HG03558 (cell line): ENCODE data around the gene H1-8.
"Not testable (repeated sequence)": the region's sequence is repeated elsewhere in the genome, so short reads cannot be mapped to it uniquely, and the experiment has no call there.

Experiments used
- ATAC-seq: cut with Tn5 transposase; IDR thresholded peaks from one replicate; pipeline ENCODE4 v1.9.1; 2021; ENCODE audit warnings: moderate number of reproducible peaks; ENCODE audit not compliant: unreplicated experiment; ENCODE audit errors: extremely low read depth

Gene H1-8

DNA sequence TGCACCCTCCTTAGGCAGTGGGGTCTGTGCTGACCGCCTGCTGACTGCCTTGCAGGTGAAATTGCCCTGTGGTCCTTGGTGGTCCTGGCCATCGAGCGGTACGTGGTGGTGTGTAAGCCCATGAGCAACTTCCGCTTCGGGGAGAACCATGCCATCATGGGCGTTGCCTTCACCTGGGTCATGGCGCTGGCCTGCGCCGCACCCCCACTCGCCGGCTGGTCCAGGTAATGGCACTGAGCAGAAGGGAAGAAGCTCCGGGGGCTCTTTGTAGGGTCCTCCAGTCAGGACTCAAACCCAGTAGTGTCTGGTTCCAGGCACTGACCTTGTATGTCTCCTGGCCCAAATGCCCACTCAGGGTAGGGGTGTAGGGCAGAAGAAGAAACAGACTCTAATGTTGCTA, 12.2 kb upstream of the H1-8 start:
- ATAC-seq = no peak

DNA sequence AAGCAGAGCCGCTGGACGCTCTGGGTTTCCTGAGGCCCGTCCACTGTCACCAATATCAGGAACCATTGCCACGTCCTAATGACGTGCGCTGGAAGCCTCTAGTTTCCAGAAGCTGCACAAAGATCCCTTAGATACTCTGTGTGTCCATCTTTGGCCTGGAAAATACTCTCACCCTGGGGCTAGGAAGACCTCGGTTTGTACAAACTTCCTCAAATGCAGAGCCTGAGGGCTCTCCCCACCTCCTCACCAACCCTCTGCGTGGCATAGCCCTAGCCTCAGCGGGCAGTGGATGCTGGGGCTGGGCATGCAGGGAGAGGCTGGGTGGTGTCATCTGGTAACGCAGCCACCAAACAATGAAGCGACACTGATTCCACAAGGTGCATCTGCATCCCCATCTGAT, 11.3 kb upstream of the H1-8 start:
- no peak for ATAC-seq

DNA sequence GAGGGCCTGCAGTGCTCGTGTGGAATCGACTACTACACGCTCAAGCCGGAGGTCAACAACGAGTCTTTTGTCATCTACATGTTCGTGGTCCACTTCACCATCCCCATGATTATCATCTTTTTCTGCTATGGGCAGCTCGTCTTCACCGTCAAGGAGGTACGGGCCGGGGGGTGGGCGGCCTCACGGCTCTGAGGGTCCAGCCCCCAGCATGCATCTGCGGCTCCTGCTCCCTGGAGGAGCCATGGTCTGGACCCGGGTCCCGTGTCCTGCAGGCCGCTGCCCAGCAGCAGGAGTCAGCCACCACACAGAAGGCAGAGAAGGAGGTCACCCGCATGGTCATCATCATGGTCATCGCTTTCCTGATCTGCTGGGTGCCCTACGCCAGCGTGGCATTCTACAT, 10.7 kb upstream of the H1-8 start:
- no peak for ATAC-seq

DNA sequence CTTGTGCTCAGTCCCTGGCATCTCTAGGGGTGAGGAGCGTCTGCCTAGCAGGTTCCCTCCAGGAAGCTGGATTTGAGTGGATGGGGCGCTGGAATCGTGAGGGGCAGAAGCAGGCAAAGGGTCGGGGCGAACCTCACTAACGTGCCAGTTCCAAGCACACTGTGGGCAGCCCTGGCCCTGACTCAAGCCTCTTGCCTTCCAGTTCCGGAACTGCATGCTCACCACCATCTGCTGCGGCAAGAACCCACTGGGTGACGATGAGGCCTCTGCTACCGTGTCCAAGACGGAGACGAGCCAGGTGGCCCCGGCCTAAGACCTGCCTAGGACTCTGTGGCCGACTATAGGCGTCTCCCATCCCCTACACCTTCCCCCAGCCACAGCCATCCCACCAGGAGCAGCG, 9.6 kb upstream of the H1-8 start:
- no peak for ATAC-seq

DNA sequence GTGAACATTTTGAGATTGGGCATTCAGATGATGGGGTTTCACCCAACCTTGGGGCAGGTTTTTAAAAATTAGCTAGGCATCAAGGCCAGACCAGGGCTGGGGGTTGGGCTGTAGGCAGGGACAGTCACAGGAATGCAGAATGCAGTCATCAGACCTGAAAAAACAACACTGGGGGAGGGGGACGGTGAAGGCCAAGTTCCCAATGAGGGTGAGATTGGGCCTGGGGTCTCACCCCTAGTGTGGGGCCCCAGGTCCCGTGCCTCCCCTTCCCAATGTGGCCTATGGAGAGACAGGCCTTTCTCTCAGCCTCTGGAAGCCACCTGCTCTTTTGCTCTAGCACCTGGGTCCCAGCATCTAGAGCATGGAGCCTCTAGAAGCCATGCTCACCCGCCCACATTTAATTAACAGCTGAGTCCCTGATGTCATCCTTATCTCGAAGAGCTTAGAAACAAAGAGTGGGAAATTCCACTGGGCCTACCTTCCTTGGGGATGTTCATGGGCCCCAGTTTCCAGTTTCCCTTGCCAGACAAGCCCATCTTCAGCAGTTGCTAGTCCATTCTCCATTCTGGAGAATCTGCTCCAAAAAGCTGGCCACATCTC, 8.4 kb upstream of the H1-8 start:
- ATAC-seq = no peak

DNA sequence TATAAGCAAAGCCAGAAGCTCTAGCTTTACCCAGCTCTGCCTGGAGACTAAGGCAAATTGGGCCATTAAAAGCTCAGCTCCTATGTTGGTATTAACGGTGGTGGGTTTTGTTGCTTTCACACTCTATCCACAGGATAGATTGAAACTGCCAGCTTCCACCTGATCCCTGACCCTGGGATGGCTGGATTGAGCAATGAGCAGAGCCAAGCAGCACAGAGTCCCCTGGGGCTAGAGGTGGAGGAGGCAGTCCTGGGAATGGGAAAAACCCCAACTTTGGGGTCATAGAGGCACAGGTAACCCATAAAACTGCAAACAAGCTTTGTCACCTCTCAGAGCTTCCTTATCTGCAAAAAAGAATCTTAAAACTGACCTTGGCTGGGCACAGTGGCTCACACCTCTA, 7.9 kb upstream of the H1-8 start:
- no peak for ATAC-seq

DNA sequence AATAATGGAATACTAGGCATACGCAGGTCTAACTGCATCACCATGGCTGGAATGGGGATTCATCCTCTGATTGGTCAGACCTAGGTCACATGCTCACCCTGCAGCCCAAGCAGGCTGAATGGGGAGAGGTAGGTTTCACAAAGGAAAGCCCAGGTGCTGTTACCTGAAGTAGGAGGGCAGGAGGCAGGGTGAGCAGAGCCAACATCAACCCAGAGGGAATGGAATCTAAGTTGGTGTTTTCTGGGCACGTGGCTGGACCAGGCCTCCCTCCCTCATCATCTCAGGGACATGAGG, 6.7 kb upstream of the H1-8 start:
- ATAC-seq = no peak

DNA sequence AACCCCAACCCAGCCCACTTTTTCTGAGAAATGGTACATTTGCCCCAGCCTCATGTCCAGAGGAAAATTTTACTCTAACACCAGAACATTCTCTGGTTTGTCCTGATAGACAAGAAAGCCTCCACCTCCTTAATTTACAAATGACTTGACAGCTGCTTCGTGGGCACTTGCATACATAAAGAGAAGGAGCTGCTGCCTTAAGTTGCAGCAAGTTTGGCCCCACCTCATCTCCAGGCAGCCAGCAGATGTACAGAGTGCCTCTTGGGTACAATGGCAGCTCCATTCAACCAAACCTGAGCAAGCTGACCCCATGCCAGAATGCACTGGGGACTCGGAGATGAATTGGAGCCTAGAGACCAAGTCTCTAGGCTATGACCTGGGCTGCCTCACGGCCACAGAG, 6.2 kb upstream of the H1-8 start:
- ATAC-seq = no peak

DNA sequence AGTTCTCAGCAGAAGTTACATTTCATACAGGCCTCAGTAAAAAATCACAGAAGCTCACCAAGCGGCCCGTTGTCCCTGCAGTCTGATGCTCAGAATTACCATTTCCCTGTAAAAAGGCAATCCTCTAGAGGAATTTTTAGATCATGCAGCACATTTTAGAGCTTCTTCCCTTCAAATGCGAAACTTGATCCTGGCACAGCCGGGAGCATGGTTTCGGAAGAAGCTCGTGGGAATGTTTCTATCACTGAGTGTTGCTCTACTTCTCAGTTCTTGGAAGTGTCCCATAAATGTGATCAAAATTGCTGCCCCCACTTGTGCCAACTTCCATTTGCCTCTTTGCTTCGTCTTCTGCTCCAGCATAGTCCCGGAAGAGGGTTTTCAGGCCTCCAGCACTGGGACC, 3.8 kb upstream of the H1-8 start:
- no peak for ATAC-seq

DNA sequence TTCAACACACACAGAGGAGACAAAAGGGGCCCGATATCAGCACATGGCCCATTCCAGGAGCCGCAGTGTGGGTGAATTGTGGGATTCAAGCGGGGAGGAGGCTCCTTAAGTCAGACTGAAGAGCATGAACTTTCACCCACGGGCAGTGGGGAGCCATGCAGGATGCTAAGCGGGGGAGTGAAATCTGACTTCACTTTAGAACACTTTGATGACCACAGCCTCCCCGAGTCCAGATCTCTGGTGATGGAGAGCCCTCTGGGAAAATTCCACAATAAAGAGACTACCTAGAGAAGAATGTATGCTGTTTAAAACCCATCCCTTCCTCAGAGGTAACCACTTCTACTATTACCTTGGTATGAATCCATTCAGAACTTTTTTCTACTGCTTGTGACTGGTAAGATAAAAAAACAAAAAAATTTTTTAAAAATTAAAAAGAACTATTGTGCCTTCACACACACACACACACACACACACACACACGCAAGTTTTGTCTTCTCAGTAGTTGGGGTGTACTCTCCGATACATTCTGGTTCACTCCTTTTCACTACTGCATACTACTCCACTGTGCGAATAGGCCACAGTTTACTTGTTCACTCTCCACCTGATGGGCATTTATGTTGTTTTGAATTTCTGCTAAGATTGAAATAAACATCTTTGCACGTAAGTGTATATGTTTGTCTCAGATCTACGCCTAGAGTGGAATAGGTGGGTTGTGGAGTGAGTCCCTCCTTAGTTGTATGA, 2.0 kb upstream of the H1-8 start:
- ATAC-seq = no peak

DNA sequence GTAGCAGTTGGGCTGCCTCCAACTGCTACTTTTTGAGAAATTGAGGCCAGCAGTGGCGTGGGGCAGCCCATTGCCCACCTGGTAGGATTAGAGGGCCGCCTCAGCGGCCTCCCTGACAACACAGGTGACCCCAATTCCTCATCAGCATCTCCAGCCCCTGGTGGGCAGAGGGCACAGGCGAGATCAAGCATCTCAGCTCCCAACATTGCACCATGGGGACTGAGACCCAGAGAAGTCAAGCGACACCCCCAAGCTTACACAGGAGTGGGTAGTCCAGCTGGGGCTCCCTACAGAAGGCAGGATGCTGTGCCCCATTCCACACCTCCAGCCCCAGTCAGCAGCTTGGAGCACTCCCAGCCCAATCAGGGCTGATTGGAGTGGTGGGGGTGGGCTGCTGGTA, 228 bp upstream of the H1-8 start:
- no peak for ATAC-seq

DNA sequence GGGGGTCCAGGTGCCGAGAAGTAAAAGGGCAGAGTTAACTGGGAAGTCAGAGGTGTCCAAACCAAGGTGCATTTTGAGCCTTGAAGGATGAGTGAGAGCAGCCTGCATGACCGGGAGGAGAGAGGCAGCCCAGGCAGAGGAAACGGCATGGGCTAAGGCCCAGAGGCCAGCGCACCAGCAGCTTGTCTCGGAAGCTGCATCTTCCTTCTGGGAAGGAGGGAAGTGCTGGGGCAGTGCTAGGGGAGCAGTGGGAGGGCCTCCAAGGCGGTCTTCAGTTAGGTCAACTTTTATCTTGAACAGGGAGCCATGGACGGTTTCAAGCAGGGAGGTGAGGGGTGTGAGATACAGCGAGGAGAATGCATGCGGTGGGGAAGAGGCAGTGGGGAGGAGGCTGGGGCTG, 1.0 kb downstream of the H1-8 start:
- no peak for ATAC-seq

DNA sequence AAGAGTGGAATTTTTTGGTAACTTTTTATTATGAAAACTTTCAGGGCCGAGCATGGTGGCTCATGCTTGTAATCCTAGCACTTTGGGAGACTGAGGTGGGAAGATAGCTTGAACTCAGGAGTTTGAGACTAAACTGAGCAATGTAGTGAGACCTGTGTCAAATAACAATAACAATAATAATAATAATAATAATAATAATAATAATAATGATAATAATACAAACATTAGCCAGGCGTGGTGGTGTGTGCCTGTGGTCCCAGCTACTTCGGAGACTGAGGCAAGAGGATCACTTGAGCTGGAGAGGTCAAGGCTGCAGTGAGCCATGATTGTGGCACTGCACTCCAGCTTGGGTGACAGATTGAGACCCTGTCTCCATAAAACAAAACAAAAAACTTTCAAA, 3.0 kb downstream of the H1-8 start:
- ATAC-seq = not testable (repeated sequence)

DNA sequence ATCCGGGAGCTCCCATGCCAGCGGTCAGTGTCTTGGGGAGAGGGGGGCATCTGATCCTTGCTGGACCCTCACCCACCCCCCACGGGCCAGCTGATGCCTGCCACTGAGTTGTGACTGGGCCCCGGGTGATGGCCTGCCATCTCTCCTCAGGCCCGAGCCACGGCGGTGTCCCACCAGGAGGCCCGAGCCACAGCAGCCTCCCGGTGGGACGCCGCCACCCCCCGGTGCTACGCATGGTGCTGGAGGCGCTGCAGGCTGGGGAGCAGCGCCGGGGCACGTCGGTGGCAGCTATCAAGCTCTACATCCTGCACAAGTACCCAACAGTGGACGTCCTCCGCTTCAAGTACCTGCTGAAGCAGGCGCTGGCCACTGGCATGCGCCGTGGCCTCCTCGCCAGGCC, 4.3 kb downstream of the H1-8 start:
- no peak for ATAC-seq

DNA sequence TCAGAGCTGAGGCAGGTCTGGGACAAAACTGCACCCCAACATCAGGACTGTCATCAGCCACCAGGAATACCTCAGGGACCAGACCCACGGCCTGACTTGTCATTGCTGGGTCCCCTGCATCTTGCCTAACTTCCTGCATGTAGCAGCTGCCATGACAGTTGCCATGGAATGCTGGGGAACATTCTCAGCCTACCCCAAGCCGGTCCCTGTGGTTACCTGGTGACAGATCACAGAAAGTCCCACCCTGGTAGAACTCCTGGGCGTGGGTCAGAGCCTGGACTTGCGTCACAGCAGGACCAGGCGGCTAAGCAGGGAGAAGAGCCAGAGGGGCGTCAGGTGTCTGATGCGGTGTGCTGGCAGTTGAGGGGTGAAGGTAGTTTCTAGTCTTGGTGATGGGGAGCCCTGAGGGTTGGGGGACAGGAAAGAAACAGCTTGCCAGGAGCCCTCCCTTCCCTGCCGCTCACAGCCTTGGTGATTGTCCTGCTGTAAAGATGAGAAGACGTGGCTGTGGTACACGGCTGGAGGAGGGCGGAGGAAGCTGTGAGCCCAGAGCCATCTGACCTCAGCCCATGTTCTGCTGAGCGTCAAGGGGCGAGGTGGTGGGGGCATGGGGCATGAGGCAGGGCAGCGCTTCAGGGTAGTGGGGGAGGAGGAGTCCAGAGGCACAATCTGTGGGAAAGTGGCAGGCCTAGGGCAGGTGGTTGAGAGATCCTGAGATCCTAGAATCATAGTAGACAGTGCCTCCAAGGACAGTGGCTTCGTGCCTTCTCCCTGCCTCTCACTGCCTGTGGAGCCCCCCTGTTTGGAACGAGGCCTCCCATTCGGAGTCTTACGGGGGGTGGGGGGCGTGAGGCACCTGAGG, 5.4 kb downstream of the H1-8 start:
- no peak for ATAC-seq

DNA sequence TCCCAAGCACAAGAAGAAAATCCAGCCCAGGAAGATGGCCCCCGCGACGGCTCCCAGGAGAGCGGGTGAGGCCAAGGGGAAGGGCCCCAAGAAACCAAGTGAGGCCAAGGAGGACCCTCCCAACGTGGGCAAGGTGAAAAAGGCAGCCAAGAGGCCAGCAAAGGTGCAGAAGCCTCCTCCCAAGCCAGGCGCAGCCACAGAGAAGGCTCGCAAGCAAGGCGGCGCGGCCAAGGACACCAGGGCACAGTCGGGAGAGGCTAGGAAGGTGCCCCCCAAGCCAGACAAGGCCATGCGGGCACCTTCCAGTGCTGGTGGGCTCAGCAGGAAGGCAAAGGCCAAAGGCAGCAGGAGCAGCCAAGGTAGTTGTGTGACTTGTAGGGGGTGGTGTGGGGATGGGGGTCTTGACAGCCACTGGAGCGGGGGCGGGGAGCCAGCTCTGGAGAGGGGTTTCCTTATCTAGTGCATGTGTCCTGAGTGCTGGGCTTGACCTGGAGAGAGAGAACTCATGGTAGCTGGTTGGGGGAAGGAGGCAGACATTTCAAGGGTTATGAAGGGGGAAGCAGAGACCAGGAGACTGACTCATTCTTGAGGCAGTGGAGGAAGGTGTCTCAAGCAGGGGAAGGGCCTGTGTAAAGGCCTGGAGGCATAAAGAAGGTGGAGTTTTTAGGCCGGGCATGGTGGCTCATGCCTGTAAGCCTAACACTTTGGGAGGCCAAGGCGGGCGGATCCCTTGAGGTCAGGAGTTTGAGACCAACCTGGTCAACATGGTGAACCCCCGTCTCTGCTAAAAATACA, 6.2 kb downstream of the H1-8 start:
- no peak for ATAC-seq

DNA sequence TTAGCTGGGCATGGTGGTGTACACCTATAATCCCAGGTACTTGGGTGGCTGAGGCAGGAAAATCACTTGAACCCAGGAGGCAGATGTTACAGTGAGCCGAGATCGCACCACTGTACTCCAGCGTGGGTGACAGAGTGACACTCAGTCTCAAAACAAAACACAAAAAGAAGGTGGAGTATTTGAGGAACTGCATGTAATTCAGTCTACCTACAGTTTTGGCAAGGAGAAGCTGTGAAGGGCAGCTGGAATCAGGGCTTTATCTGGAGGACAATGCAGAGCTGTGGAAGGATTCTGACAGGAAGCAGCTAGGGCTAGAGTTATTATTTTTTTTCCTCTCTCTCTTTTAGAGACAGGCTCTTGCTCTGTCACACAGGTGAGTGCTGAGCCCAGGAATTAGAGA, 6.8 kb downstream of the H1-8 start:
- ATAC-seq = no peak

DNA sequence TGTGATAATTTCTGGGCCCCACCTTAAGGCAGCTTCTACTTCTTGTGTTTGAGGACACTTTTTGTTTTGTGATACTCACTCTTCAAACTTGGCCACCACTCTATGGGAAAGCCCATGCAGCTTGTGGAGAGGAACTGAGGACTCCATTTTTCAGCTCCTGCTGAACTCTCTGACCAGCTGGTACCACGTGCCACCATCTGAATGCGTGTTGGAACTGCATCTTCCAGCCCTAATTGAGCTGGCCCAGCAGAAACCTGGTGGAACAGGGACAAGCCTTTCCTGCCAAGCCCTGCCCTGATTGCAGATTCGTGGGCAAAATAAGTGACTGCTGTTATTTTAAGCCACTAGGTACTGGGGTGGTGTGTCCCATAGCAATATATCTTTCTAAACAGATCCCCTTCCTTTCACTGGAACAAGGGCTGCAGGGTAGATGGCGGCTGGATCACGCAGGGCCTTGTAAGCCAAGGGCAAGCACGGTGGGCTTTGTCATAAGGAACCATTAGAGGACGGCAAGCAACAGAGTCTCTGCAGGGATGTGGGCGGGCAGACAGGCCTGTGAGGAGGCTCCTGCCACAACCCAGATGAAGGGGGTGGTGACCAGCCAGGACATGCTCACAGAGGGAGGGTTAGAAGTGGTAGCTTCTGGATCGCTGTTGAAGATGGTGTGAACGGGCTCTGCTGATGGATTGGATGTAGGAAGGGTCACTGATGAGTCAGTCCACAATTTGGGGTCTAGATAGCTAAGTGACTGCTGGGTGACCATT, 9.5 kb downstream of the H1-8 start:
- ATAC-seq = no peak

DNA sequence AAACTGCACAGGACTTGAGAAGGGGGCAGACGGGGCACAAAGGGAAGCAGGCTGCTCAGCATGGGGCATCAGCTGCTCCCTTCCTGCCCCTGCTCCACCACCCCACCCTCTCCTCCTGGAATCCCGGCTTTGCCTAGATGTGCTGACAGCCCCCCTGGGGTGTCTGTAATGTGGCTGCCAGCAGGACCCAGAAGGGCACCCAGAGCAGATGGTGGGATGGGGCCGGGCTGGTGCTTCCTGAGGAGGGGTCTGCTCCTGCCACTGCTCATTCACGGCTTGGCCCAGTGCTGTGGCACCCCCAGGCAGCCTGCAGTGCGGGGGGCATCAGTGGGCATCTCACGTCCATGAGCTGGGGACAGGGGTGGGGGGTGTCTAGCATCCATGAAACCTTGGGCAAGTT, 10.2 kb downstream of the H1-8 start:
- ATAC-seq = no peak

DNA sequence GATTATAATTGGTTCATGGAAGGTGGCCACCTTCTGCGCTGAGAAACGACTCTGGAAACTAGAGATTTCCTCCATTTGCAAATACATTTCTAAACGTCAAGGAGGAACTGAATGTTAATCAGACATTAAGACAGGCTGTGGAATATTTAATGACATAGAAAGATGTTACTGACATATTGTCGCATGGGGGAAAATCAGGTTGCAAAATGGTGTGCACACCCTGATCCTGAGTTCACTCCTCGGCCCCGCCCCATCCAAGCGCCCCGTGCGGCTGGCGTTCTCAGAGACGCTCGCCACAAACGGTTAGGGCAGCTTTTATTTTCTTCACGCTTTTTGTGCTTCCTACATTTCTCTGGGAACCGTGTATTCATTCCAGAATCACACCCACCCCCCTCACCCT, 10.7 kb downstream of the H1-8 start:
- ATAC-seq = no peak
